ENCODE data around the gene TNFRSF14. TPM values are rescaled to one million over a fixed set of nuclear protein-coding genes. Genes with fewer than 3 reads are reported as not detected.

Gene TNFRSF14
- polyA plus RNA-seq, 4 donors: 164 to 398 (median 326) TPM

GRCh38 chr1:2610036-2610959 is 54.1 kb downstream of the TNFRSF14 start:
- no peak overlapping the region for H3K4me3 ChIP-seq (ENCODE audit: low read depth in 1 of 3, low read length in 3 of 3)
- H3K27ac ChIP-seq (ENCODE audit: low read depth in 1 of 3, low read length in 2 of 3): no peak overlapping the region
- WGBS, 3 donors: 49 to 65% (median 57%) methylated on average over 21 of the region's 21 CpGs
- FAIRE-seq (no peak), DNase-seq (peak in 1 of 2 donors; percentile 24)
- no peaks in the 10 kb centered on the region for H3K27me3 ChIP-seq (ENCODE audit: control insufficient read depth in 3 of 3, insufficient read depth in 3 of 3, low read length in 3 of 3)
- H3K4me1 ChIP-seq (ENCODE audit: control insufficient read depth in 3 of 3, insufficient read depth in 2 of 3, low read depth in 1 of 3, low read length in 2 of 3): peaks cover 0 to 7% (median 0%) of the 10 kb centered on the region in 3 donors
- no peaks in the 10 kb centered on the region for H3K36me3 ChIP-seq (ENCODE audit: control insufficient read depth in 3 of 3, insufficient read depth in 2 of 3, low read depth in 1 of 3, low read length in 3 of 3)
- peaks cover 0 to 8% of the 10 kb centered on the region in 2 donors for H3K9me3 ChIP-seq (ENCODE audit: control insufficient read depth in 2 of 2, insufficient read depth in 1 of 2, low read depth in 1 of 2, low read length in 1 of 2)

- H3K36me3 ChIP-seq (ENCODE audit: control insufficient read depth in 3 of 3, insufficient read depth in 2 of 3, low read depth in 1 of 3, low read length in 3 of 3): no peaks in the 10 kb centered on the region
- H3K9me3 ChIP-seq (ENCODE audit: control insufficient read depth in 2 of 2, insufficient read depth in 1 of 2, low read depth in 1 of 2, low read length in 1 of 2): peaks cover 0 to 8% of the 10 kb centered on the region in 2 donors
- no peak overlapping the region for H3K27ac ChIP-seq (ENCODE audit: low read depth in 1 of 3, low read length in 2 of 3)
- no peak for FAIRE-seq
- DNase-seq: peak; percentile 85 to 88
- H3K4me3 ChIP-seq (ENCODE audit: low read depth in 1 of 3, low read length in 3 of 3): peak overlapping the region in 1 of 3 donors; percentile 17
- peaks cover 0 to 7% (median 0%) of the 10 kb centered on the region in 3 donors for H3K4me1 ChIP-seq (ENCODE audit: control insufficient read depth in 3 of 3, insufficient read depth in 2 of 3, low read depth in 1 of 3, low read length in 2 of 3)
- no peaks in the 10 kb centered on the region for H3K27me3 ChIP-seq (ENCODE audit: control insufficient read depth in 3 of 3, insufficient read depth in 3 of 3, low read length in 3 of 3)
- WGBS, 3 donors: 11 to 19% (median 12%) methylated on average over 18 to 24 of the region's 24 CpGs
Measured at GRCh38 chr1:2611031-2611501, 54.9 kb downstream of the TNFRSF14 start.

GRCh38 chr1:2611621-2612437 is 55.7 kb downstream of the TNFRSF14 start:
- no peak overlapping the region for H3K27ac ChIP-seq (ENCODE audit: low read depth in 1 of 3, low read length in 2 of 3)
- H3K9me3 ChIP-seq (ENCODE audit: control insufficient read depth in 2 of 2, insufficient read depth in 1 of 2, low read depth in 1 of 2, low read length in 1 of 2): peaks cover 0 to 14% of the 10 kb centered on the region in 2 donors
- WGBS, 3 donors: 40 to 74% (median 58%) methylated on average over 14 to 19 of the region's 19 CpGs
- peaks cover 0 to 7% (median 0%) of the 10 kb centered on the region in 3 donors for H3K4me1 ChIP-seq (ENCODE audit: control insufficient read depth in 3 of 3, insufficient read depth in 2 of 3, low read depth in 1 of 3, low read length in 2 of 3)
- H3K36me3 ChIP-seq (ENCODE audit: control insufficient read depth in 3 of 3, insufficient read depth in 2 of 3, low read depth in 1 of 3, low read length in 3 of 3): no peaks in the 10 kb centered on the region
- FAIRE-seq (no peak), DNase-seq (no peak)
- no peaks in the 10 kb centered on the region for H3K27me3 ChIP-seq (ENCODE audit: control insufficient read depth in 3 of 3, insufficient read depth in 3 of 3, low read length in 3 of 3)
- no peak overlapping the region for H3K4me3 ChIP-seq (ENCODE audit: low read depth in 1 of 3, low read length in 3 of 3)

GRCh38 chr1:2612591-2613365 is 56.6 kb downstream of the TNFRSF14 start:
- H3K4me1 ChIP-seq (ENCODE audit: control insufficient read depth in 3 of 3, insufficient read depth in 2 of 3, low read depth in 1 of 3, low read length in 2 of 3): peaks cover 0 to 7% (median 0%) of the 10 kb centered on the region in 3 donors
- DNase-seq (no peak), FAIRE-seq (no peak)
- peaks cover 0 to 15% of the 10 kb centered on the region in 2 donors for H3K9me3 ChIP-seq (ENCODE audit: control insufficient read depth in 2 of 2, insufficient read depth in 1 of 2, low read depth in 1 of 2, low read length in 1 of 2)
- H3K27ac ChIP-seq (ENCODE audit: low read depth in 1 of 3, low read length in 2 of 3): no peak overlapping the region
- WGBS, 3 donors: 81 to 94% (median 88%) methylated on average over 11 of the region's 11 CpGs
- no peaks in the 10 kb centered on the region for H3K27me3 ChIP-seq (ENCODE audit: control insufficient read depth in 3 of 3, insufficient read depth in 3 of 3, low read length in 3 of 3)
- H3K36me3 ChIP-seq (ENCODE audit: control insufficient read depth in 3 of 3, insufficient read depth in 2 of 3, low read depth in 1 of 3, low read length in 3 of 3): no peaks in the 10 kb centered on the region
- no peak overlapping the region for H3K4me3 ChIP-seq (ENCODE audit: low read depth in 1 of 3, low read length in 3 of 3)

Other genes with a start within 250 kb of the TNFRSF14 start
- 10 to 100 TPM in 1 of 4 donors, 1 to 10 TPM in 3; 1.1 to 10.6 (median 2.8) TPM for gene MORN1, start 164.8 kb upstream of the TNFRSF14 start, polyA plus RNA-seq
- gene RER1, start 164.5 kb upstream of the TNFRSF14 start, polyA plus RNA-seq: 100 to 1,000 TPM in 2 of 4 donors, 10 to 100 TPM in 2; 70.0 to 140 (median 88.7) TPM
- gene PEX10, start 143.8 kb upstream of the TNFRSF14 start, polyA plus RNA-seq: 10 to 100 TPM; 11.9 to 22.4 (median 16.9) TPM
- 1 to 10 TPM in 3 of 4 donors, under 1 TPM in 1; 0.22 to 7.1 (median 1.1) TPM for gene PLCH2, start 80.1 kb upstream of the TNFRSF14 start, polyA plus RNA-seq
- 10 to 100 TPM; 14.8 to 21.7 (median 18.8) TPM for gene PANK4, start 29.8 kb upstream of the TNFRSF14 start, polyA plus RNA-seq
- under 1 TPM in 2 of 4 donors, not detected in 2; 0.19 to 0.30 TPM for gene HES5, start 26.1 kb upstream of the TNFRSF14 start, polyA plus RNA-seq
- gene PRXL2B, start 30.4 kb downstream of the TNFRSF14 start, polyA plus RNA-seq: 100 to 1,000 TPM in 1 of 4 donors, 10 to 100 TPM in 3; 28.9 to 126 (median 47.2) TPM
- gene MMEL1, start 76.6 kb downstream of the TNFRSF14 start, polyA plus RNA-seq: 10 to 100 TPM in 3 of 4 donors, 1 to 10 TPM in 1; 7.6 to 35.4 (median 22.7) TPM
- 1 to 10 TPM in 1 of 4 donors, under 1 TPM in 1, not detected in 2; 0.22 to 1.9 TPM for gene TTC34, start 245.3 kb downstream of the TNFRSF14 start, polyA plus RNA-seq